Smooth muscle cell (in vitro differentiated cells): Measurements from ENCODE around the gene CHKB. TPM values are rescaled to one million over a fixed set of nuclear protein-coding genes. Genes with fewer than 3 reads are reported as not detected.

Experiments
- DNase-seq: peaks from one replicate; lab custom pipeline; 2025; ENCODE audit not compliant: unreplicated experiment; lab: John Stamatoyannopoulos, UW
- H2AFZ ChIP-seq: fragments of 200-600 bp; sonication (generic); 2 replicates; pipeline ENCODE4 v1.6.0; 2016; ENCODE audit warnings: antibody characterized with exemption, low read depth, mild to moderate bottlenecking
- H3F3A ChIP-seq: fragments of 200-600 bp; sonication (generic); 2 replicates; pipeline ENCODE4 v1.6.0; 2017; ENCODE audit warnings: antibody characterized with exemption, low read depth
- H3K27ac ChIP-seq: fragments of 200-600 bp; sonication (generic); 2 replicates; pipeline ENCODE4 v1.5.1; 2016; ENCODE audit warnings: low read depth, mild to moderate bottlenecking
- H3K27me3 ChIP-seq: fragments of 200-600 bp; sonication (generic); 2 replicates; pipeline ENCODE4 v1.6.1; 2016; ENCODE audit warnings: low read depth, mild to moderate bottlenecking
- H3K36me3 ChIP-seq: fragments of 200-600 bp; sonication (generic); 2 replicates; pipeline ENCODE4 v1.5.1; 2016; ENCODE audit warnings: low read depth
- H3K4me1 ChIP-seq: fragments of 200-600 bp; sonication (generic); 2 replicates; pipeline ENCODE4 v1.5.1; 2016; ENCODE audit warnings: low read depth
- H3K4me2 ChIP-seq: fragments of 200-600 bp; sonication (generic); 2 replicates; pipeline ENCODE4 v1.6.0; 2016; ENCODE audit warnings: mild to moderate bottlenecking
- H3K4me3 ChIP-seq: fragments of 200-600 bp; sonication (generic); 2 replicates; pipeline ENCODE4 v1.5.1; 2016; ENCODE audit warnings: mild to moderate bottlenecking
- H3K79me2 ChIP-seq: fragments of 200-600 bp; sonication (generic); 2 replicates; pipeline ENCODE4 v1.6.0; 2016; ENCODE audit warnings: low read depth, mild to moderate bottlenecking
- H3K9ac ChIP-seq: fragments of 200-600 bp; sonication (generic); 2 replicates; pipeline ENCODE4 v1.6.0; 2016; ENCODE audit warnings: low read depth
- H3K9me3 ChIP-seq: fragments of 200-600 bp; sonication (generic); replicated peaks from 2 replicates; pipeline ENCODE4 v1.5.1; 2016; ENCODE audit warnings: low read depth
- H4K20me1 ChIP-seq: fragments of 200-600 bp; sonication (generic); 2 replicates; pipeline ENCODE4 v1.6.0; 2016; ENCODE audit warnings: low read depth
- WGBS: methylation state at CpG from one replicate; pipeline ENCODE4 v1.1.7; 2016; ENCODE audit warnings: low lambda C conversion rate; 5-methylcytosine and 5-hydroxymethylcytosine counted together
- polyA plus RNA-seq: library from polyadenylated mRNA; unstranded; fragments of >200 nt; fragmentation: Nextera tagmentation; extraction: Ambion mirVana; gene quantifications from 2 replicates; pipeline ENCODE4 v1.2.1, GENCODE V29; 2016
- total RNA-seq: library from RNA; depleted of rRNA; stranded (reverse); fragments of >200 nt; gene quantifications from 2 replicates; pipeline ENCODE4 v1.2.3, GENCODE V29; 2014
- TF ChIP-seq, protein P1 (sequence below): fragments of 200-600 bp; sonication (generic); IDR thresholded peaks from 2 replicates; pipeline ENCODE4 v1.5.1; 2017; ENCODE audit warnings: borderline replicate concordance, mild to moderate bottlenecking, antibody characterized with exemption; ENCODE audit not compliant: insufficient read depth, poor library complexity, severe bottlenecking

The CHKB gene
- total and polyA plus RNA-seq, 2 experiments from 2014 or later: 35.2 to 62.8 TPM

GRCh38 chr22:50583294-50583861 lies 729 bp upstream of the CHKB start:
- H3K27me3 ChIP-seq: no peaks in the 10 kb centered on the region
- no peaks in the 10 kb centered on the region for H3K36me3 ChIP-seq
- no peaks in the 10 kb centered on the region for H3K9me3 ChIP-seq
- TF ChIP-seq, protein P1, sequence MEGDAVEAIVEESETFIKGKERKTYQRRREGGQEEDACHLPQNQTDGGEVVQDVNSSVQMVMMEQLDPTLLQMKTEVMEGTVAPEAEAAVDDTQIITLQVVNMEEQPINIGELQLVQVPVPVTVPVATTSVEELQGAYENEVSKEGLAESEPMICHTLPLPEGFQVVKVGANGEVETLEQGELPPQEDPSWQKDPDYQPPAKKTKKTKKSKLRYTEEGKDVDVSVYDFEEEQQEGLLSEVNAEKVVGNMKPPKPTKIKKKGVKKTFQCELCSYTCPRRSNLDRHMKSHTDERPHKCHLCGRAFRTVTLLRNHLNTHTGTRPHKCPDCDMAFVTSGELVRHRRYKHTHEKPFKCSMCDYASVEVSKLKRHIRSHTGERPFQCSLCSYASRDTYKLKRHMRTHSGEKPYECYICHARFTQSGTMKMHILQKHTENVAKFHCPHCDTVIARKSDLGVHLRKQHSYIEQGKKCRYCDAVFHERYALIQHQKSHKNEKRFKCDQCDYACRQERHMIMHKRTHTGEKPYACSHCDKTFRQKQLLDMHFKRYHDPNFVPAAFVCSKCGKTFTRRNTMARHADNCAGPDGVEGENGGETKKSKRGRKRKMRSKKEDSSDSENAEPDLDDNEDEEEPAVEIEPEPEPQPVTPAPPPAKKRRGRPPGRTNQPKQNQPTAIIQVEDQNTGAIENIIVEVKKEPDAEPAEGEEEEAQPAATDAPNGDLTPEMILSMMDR: no peak
- peak overlapping the region; percentile 68 for H2AFZ ChIP-seq
- H4K20me1 ChIP-seq: no peaks in the 10 kb centered on the region
- H3F3A ChIP-seq: no peaks in the 10 kb centered on the region
- peaks cover 6% of the 10 kb centered on the region for H3K4me1 ChIP-seq
- peak overlapping the region; percentile 92 for H3K4me2 ChIP-seq
- peak overlapping the region; percentile 61 for H3K9ac ChIP-seq
- peak overlapping the region; percentile 93 for H3K4me3 ChIP-seq
- H3K27ac ChIP-seq: peak overlapping the region; percentile 10
- WGBS: 5% methylated on average over 35 of the region's 37 CpGs
- peaks cover 13% of the 10 kb centered on the region for H3K79me2 ChIP-seq
- DNase-seq: no peak

DNA sequence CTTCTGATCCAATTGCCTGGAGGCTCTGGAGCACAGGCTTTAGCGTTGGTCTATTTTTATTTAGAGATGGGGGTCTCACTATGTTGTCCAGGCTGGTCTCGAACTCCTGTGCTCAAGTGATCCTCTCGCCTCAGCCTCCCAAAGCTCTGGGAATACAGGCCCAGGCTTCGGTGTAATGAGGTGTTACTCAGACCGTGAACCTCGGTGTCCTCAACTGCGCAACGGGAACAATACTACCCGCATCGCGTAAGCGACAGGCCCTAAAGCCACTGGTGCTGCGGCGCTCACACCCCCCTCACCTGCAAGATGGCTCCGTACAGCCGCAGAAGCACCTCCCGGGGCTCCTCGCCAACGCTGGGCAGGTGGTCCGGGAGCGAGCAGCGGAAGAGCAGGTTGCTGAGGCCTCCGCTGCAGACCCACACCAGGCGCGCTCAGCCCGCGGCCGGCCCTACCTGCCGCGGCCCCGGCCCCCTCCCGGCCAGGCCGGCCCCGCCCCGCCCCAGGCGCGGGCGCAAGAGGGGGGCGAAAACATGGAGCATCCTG lies 628 bp downstream of the CHKB start:
- peak overlapping the region; percentile 96 for H3K4me2 ChIP-seq
- 13% methylated on average over 22 of the region's 39 CpGs for WGBS
- H3K79me2 ChIP-seq: peaks cover 13% of the 10 kb centered on the region

GRCh38 chr22:50581031-50581949 lies 1.4 kb downstream of the CHKB start:
- H2AFZ ChIP-seq: no peak overlapping the region
- 91% methylated on average over 20 of the region's 22 CpGs for WGBS
- H3K4me2 ChIP-seq: peak overlapping the region; percentile 96

More for the DNA sequence above, 628 bp downstream of the CHKB start:
- TF ChIP-seq, protein P1: no peak
- Histone ChIP-seq H3K4me1 (peaks cover 6% of the 10 kb centered on the region), H3K4me3 (peak overlapping the region; percentile 93), H3K9ac (peak overlapping the region; percentile 97), H2AFZ (peak overlapping the region; percentile 96), H3K27me3 (no peaks in the 10 kb centered on the region), H3K9me3 (no peaks in the 10 kb centered on the region), H4K20me1 (no peaks in the 10 kb centered on the region), H3F3A (no peaks in the 10 kb centered on the region), H3K27ac (peak overlapping the region; percentile 94), H3K36me3 (no peaks in the 10 kb centered on the region)
- no peak for DNase-seq

More at GRCh38 chr22:50581031-50581949, 1.4 kb downstream of the CHKB start:
- no peaks in the 10 kb centered on the region for H3K27me3 ChIP-seq
- no peaks in the 10 kb centered on the region for H4K20me1 ChIP-seq
- peaks cover 13% of the 10 kb centered on the region for H3K79me2 ChIP-seq
- H3K9me3 ChIP-seq: no peaks in the 10 kb centered on the region
- no peak overlapping the region for H3K27ac ChIP-seq
- H3K4me1 ChIP-seq: peaks cover 6% of the 10 kb centered on the region
- H3K9ac ChIP-seq: peak overlapping the region; percentile 97
- H3F3A ChIP-seq: no peaks in the 10 kb centered on the region
- no peak for DNase-seq
- H3K4me3 ChIP-seq: peak overlapping the region; percentile 93
- no peaks in the 10 kb centered on the region for H3K36me3 ChIP-seq
- TF ChIP-seq, protein P1: no peak
